ENCODE data around the gene TFEB. TPM values are rescaled to one million over a fixed set of nuclear protein-coding genes. Genes with fewer than 3 reads are reported as not detected.
A peak's percentile ranks its signal among the peaks of the same experiment; 100 is the strongest.

Gene TFEB
- total RNA-seq, 1 donor from 2014 or later = 37.8 TPM

- peaks cover 41% of the 10 kb centered on the region for H3K4me1 ChIP-seq
- peak overlapping the region; percentile 51 to 62 for H3K4me3 ChIP-seq
- no peak for DNase-seq (ENCODE audit: extremely low spot score in 2 of 2)
- no peak for TF ChIP-seq POLR2A (IDR thresholded peaks at IDR 0.05)
- TF ChIP-seq POLR2AphosphoS5 (IDR thresholded peaks at IDR 0.05; ENCODE audit: insufficient read depth in 1 of 2, low read depth in 1 of 2) = peak in 1 of 2 donors; percentile 61
- intact Hi-C loops (cut with DNase I) = no loop called here
- no peaks in the 10 kb centered on the region for H3K9me3 ChIP-seq
- no peaks in the 10 kb centered on the region for H3K36me3 ChIP-seq
- no peaks in the 10 kb centered on the region for H3K27me3 ChIP-seq
- peak overlapping the region; percentile 47 for H3K27ac ChIP-seq
These were observed 98.6 kb downstream of the TFEB start for GRCh38 chr6:41636833-41637193.

- Histone ChIP-seq H3K27me3 (no peaks in the 10 kb centered on the region), H3K36me3 (no peaks in the 10 kb centered on the region), H3K4me1 (peaks cover 41% of the 10 kb centered on the region), H3K27ac (no peak overlapping the region), H3K9me3 (no peaks in the 10 kb centered on the region), H3K4me3 (no peak overlapping the region)
- TF ChIP-seq POLR2A (IDR thresholded peaks at IDR 0.05) (no peak), POLR2AphosphoS5 (IDR thresholded peaks at IDR 0.05; ENCODE audit: insufficient read depth in 1 of 2, low read depth in 1 of 2) (no peak)
- TF ChIP-seq, protein P1, sequence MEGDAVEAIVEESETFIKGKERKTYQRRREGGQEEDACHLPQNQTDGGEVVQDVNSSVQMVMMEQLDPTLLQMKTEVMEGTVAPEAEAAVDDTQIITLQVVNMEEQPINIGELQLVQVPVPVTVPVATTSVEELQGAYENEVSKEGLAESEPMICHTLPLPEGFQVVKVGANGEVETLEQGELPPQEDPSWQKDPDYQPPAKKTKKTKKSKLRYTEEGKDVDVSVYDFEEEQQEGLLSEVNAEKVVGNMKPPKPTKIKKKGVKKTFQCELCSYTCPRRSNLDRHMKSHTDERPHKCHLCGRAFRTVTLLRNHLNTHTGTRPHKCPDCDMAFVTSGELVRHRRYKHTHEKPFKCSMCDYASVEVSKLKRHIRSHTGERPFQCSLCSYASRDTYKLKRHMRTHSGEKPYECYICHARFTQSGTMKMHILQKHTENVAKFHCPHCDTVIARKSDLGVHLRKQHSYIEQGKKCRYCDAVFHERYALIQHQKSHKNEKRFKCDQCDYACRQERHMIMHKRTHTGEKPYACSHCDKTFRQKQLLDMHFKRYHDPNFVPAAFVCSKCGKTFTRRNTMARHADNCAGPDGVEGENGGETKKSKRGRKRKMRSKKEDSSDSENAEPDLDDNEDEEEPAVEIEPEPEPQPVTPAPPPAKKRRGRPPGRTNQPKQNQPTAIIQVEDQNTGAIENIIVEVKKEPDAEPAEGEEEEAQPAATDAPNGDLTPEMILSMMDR (IDR thresholded peaks at IDR 0.05) = no peak
- DNase-seq (ENCODE audit: extremely low spot score in 2 of 2) = no peak
- intact Hi-C loops (cut with DNase I) = no loop called here
These were observed 100.0 kb downstream of the TFEB start for GRCh38 chr6:41635365-41635764.

DNA sequence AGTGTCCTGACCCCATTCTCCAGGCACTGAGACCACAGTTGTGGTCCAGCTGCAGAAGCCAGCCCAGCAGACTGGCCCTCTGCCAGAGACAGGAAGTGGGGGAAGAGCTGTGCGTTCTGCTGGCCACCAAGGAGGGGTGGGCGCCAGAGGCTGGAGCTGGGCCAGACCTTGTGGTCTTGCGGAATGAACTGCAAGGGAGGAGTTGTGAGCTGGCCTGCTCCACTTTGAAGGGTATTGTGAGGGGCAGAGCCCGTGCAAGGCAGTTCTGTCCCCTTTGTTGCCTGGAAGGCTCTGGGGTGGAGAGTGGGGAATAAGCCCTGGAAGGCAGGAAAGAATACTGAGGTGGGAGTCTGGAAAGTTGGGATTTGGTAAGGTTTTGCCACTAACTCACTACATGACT is 100.8 kb downstream of the TFEB start:
- Histone ChIP-seq H3K4me3 (no peak overlapping the region), H3K9me3 (no peaks in the 10 kb centered on the region), H3K4me1 (peaks cover 40% of the 10 kb centered on the region), H3K36me3 (no peaks in the 10 kb centered on the region), H3K27ac (no peak overlapping the region), H3K27me3 (no peaks in the 10 kb centered on the region)
- TF ChIP-seq POLR2A (IDR thresholded peaks at IDR 0.05) = no peak
- TF ChIP-seq POLR2AphosphoS5 (IDR thresholded peaks at IDR 0.05; ENCODE audit: insufficient read depth in 1 of 2, low read depth in 1 of 2) = no peak
- TF ChIP-seq, protein P1 (IDR thresholded peaks at IDR 0.05) = no peak
- no peak for DNase-seq (ENCODE audit: extremely low spot score in 2 of 2)
- intact Hi-C loops (cut with DNase I) = no loop called here

Small RNA genes within 50 kb of the gene (small RNA-seq; reads per million reads assigned to genes)
- not detected for gene AL365205.3

Other genes with a start within 250 kb of the TFEB start
- gene FOXP4, start 189.2 kb downstream of the TFEB start, total RNA-seq = 7.4 TPM
- 37.3 TPM for gene MDFI, start 97.1 kb downstream of the TFEB start, total RNA-seq
- 3.4 TPM for gene PGC, start 11.8 kb upstream of the TFEB start, total RNA-seq
- 4.4 TPM for gene FRS3, start 44.3 kb upstream of the TFEB start, total RNA-seq
- gene PRICKLE4, start 45.2 kb upstream of the TFEB start, total RNA-seq = 10.1 TPM
- gene TOMM6, start 52.1 kb upstream of the TFEB start, total RNA-seq = 105 TPM
- 9.1 TPM for gene USP49, start 159.8 kb upstream of the TFEB start, total RNA-seq
- 9.6 TPM for gene MED20, start 185.5 kb upstream of the TFEB start, total RNA-seq
- 16.0 TPM for gene BYSL, start 185.9 kb upstream of the TFEB start, total RNA-seq
- 122 TPM for gene CCND3, start 206.2 kb upstream of the TFEB start, total RNA-seq